NOMO-1 treated with DMSO at 0.1 percent for 48 hours (cell line): Measurements from ENCODE around the gene CNRIP1.
"Not testable (repeated sequence)": the region's sequence is repeated elsewhere in the genome, so short reads cannot be mapped to it uniquely, and the experiment has no call there.

ENCODE experiments used
- DNase-seq: peaks from one replicate; lab custom pipeline; 2025; ENCODE audit not compliant: unreplicated experiment; lab: John Stamatoyannopoulos, UW

Gene CNRIP1

GRCh38 chr2:68319398-68320117, at the start of gene CNRIP1:
Gene CNRIP1 (minus strand): TSS chr2:68319949. CDS start chr2:68319400, 549 bp downstream.
- DNase-seq, result peak; percentile 8

- no peak for DNase-seq
Measured at GRCh38 chr2:68369337-68369734, 49.6 kb upstream of the CNRIP1 start.

DNA sequence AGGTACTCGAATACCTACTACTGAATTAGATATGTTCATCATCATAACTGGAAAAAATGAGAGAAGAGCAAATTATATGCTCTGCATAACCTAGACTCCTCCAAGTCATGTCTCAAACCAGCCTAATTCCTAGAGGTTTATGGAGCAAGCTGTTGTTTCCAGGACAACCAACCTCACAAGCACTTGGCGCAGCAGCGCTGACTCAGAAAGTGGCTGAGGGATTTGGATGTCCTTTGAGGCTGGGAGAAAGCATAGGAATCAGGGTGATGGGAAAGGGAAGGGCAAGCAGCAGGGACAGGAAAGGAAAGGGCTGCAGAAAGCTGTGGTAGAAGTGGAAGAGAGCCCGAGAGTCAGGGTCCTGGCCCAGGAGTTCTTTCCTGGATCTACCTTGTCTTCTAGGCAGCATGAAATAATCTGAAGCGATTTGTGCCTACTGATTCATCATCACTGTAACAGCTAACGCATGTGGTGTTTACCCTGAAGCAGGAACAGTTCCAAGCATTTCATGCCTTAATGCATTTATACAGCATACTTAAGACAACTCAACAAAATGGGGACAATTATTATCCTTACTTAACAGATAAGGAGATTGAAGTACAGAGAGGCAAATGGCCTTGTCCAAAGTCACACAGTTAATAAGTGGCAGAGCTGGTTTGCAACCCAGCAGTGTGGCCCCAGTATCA, 49.0 kb upstream of the CNRIP1 start:
- DNase-seq, result no peak

- peak; percentile 85 for DNase-seq
Measured at GRCh38 chr2:68367953-68368653, 48.4 kb upstream of the CNRIP1 start.

DNA sequence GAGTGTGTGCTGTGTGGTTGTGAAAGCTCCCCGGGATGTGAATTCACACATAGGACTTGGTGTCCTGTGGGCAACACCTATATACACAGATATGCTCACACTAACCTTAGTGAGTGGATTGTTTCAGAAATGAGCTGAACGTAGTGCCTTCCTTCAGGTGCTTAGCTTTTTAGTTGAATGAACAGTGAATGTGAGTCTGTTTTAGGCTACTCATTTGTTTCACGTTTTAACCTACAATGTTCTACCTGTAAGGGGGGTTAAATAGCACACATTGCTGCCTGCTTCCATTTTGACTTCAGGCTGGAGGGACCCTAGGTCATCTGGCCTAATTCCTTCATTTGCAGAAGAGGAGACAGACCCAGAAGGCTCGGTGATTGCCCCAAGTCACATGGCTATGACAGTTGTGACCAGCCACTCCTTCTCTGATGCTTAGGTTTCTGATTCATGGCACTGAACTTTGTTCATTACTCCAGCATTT, 46.4 kb upstream of the CNRIP1 start:
- peak; percentile 70 for DNase-seq

DNA sequence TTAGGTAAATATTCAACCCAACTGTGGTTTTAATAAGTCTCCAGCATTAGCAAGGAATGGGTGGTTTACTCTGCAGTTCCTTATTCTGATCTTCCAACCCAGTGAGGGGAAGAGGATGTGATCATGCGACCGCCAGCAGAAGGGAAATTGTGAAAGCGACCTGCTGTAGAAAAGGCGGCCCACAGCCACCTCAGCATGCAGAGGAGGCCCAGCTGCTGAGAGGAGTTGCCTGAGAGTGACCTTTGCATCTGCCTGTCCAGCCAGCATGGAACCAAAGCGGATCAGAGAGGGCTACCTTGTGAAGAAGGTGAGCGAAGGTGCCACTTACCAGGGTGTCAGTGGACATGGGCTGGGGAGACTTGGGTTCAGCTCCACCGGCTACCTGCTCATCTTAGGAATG, 45.3 kb upstream of the CNRIP1 start, which contains the start of gene PLEK:
PLEK (plus strand) TSS at position 196 of the 400 bp plus-strand sequence; CDS start at position 266, 70 bp downstream.
- peak; percentile 97 for DNase-seq

DNA sequence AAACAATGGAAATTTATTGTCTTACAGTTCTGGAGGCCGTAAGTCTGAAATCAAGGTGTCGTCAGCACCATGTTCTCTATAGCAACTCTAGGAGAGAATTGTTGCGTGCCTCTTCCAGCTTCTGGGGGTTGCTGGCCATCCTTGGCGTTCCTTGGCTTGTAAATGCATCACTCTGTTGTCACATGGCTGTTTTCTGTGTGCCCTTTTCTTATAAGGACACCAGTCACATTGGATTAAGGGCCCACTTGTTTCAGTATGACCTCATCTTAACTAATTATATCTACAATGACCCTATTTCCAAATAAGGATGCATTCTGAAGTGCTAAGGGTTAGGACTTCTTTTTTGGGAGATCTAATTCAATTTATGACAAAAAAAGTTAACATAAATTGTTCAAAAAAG, 44.0 kb upstream of the CNRIP1 start:
- no peak for DNase-seq

GRCh38 chr2:68362749-68363148, 43.0 kb upstream of the CNRIP1 start:
- DNase-seq, result peak; percentile 27

DNA sequence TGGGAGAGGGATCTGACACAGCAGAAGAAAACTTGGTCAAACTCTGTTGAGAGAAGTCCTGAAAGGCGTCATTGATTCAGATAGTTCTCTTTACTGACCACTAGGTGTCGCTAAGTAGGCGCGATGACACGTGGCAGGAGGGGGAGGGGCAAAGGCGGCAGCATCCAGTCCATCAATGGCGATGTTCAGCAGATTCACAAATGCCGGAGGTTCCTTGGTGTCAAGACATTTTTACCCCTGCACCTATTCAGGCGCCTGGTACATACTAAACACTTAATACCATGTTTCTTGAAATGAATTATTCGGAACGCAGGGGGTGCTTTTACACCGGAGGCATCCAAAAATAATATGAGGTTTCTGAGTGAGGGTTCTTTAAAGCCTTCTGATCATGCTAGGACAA, 42.3 kb upstream of the CNRIP1 start:
- DNase-seq, result peak; percentile 87

GRCh38 chr2:68359889-68360288, 40.1 kb upstream of the CNRIP1 start:
- no peak for DNase-seq

GRCh38 chr2:68357605-68358337, 38.0 kb upstream of the CNRIP1 start:
- peak; percentile 70 for DNase-seq

DNA sequence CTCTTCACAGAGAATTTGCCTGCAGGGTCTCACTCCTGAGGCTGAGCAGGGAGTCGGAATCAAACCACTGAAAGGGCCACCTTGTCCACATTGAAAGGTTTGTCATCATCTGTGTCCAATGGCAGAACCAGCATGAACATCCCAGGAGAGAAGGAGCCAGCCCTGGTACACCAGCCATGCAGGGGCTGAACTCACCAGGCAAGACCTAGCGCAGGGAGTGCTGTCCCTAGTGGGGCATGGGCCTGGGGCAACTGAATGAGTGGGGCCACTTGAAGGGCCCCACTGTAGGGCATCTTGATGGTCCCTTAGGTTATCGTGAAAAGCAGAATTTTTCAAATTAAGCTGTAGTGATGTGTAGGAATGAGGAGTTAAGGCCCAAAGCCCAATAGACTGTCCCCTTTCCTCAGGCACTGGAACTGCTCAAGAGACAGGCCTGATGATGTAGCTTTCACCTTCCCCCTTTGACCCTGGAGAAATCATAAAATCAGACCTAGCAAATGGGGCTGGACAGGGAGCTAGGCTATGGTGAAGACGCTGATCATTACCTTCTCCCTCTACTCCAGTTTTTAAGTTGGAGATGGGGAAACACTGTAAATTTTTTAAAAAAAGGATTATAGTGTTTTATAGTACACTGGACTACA, 37.0 kb upstream of the CNRIP1 start:
- DNase-seq, result no peak

DNA sequence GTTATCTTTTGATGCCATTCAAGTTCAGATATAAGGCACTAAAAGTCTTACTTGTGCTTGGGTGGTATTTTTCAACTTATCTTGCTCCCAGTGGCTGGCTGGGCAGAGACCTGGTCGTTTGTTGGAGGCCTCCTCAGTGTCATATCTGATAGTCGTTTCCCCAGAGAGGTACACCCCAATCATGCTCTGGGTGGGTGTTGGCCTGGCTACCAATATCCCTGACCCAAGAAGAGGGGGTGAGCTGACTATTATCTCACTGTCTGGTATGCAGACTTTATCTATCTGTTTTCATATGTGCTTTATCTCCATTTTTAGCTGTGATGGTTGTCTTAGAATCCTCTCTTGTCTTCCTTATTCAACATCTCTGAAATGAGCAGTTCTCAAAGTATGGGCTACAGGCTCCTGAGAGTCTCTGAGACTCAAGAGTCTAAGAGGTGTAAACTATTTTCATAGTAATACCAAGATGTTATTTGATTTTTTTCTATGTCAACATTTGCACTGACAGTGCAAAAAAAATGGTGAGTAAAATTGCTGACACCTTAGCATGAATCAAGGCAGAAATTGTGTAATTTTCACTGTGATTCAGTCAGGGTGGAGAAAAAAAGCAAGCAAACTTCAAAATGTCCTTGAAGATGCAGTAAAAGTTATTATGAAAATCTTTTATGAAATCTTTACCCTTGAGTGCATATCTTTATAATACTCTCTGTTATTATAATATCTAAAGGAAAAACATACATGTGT, 33.1 kb upstream of the CNRIP1 start:
- peak; percentile 27 for DNase-seq

GRCh38 chr2:68351997-68352396, 32.2 kb upstream of the CNRIP1 start:
- no peak for DNase-seq

DNA sequence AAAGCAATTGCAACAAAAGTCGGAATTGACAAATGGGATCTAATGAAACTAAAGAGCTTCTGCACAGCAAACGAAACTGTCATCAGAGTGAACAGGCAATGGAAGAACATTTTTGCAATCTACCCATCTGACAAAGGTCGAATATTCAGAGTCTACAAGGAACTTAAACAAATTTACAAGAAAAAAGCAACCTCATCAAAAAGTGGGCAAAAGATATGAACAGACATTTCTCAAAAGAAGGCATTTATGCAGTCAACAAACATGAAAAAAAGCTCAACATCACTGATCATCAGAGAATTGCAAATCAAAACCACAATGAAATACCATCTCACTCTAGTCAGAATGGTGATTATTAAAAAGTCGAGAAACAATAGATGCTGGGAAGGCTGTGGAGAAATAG, 29.3 kb upstream of the CNRIP1 start:
- not testable (repeated sequence) for DNase-seq

- DNase-seq, result no peak
Measured at GRCh38 chr2:68345129-68345875, 25.6 kb upstream of the CNRIP1 start.

- DNase-seq, result no peak
Measured at GRCh38 chr2:68344031-68344430, 24.3 kb upstream of the CNRIP1 start.

- peak; percentile 5 for DNase-seq
Measured at GRCh38 chr2:68342470-68342869, 22.7 kb upstream of the CNRIP1 start.

GRCh38 chr2:68341583-68341982, 21.8 kb upstream of the CNRIP1 start:
- peak; percentile 76 for DNase-seq
